CD4-positive, alpha-beta T cell (primary cell): Measurements from ENCODE around the gene SEPTIN2. TPM values are rescaled to one million over a fixed set of nuclear protein-coding genes. Genes with fewer than 3 reads are reported as not detected.
A peak's percentile ranks its signal among the peaks of the same experiment; 100 is the strongest.

Experiments
- ATAC-seq: fragments of 200-7000 bp; cut with Tn5 transposase; one replicate; pipeline ENCODE4 v1.10.0; 2022; ENCODE audit warnings: mild to moderate bottlenecking; ENCODE audit not compliant: poor library complexity
- CTCF ChIA-PET: fragments of 350-600 bp; sonication (Branson Sonifier 250); formaldehyde crosslinking; loops from one replicate; lab custom pipeline; 2021; ENCODE audit warnings: antibody characterized with exemption, inconsistent platforms; lab: Charles Lee
- POLR2A ChIA-PET: fragments of 350-600 bp; sonication (Branson Sonifier 250); formaldehyde crosslinking; loops from one replicate; lab custom pipeline; 2021; ENCODE audit warnings: antibody characterized with exemption, inconsistent platforms; lab: Charles Lee
- DNase-seq, 14 experiments: peaks; one replicate each; pipeline ENCODE4 v3.0.0-alpha.2; 2013 to 2020; ENCODE audit warnings: mixed read lengths in 2 of 14
- H3K27ac ChIP-seq, 2 donors: one replicate each; pipeline versions ENCODE4 v1.5.1 to v1.7.0; 2013; ENCODE audit warnings: low read length in 2 of 2, low read depth in 1 of 2, mild to moderate bottlenecking in 1 of 2
- H3K27me3 ChIP-seq, 2 experiments: 1 replicate in 1 of 2; 2 replicates in 1 of 2; pipeline versions ENCODE4 v1.6.1 to v1.7.0; 2013; ENCODE audit warnings: low read length in 2 of 2, control low read depth in 1 of 2, mild to moderate bottlenecking in 1 of 2, moderate library complexity in 1 of 2; ENCODE audit not compliant: insufficient read depth in 2 of 2, control insufficient read depth in 1 of 2
- H3K36me3 ChIP-seq: one replicate; pipeline ENCODE4 v1.6.1; 2013; ENCODE audit warnings: low read length, control low read depth; ENCODE audit not compliant: insufficient read depth
- H3K4me1 ChIP-seq: one replicate; pipeline ENCODE4 v1.6.1; 2013; ENCODE audit warnings: low read length, control low read depth; ENCODE audit not compliant: insufficient read depth
- H3K4me3 ChIP-seq: one replicate; pipeline ENCODE4 v1.5.1; 2013; ENCODE audit warnings: mild to moderate bottlenecking, low read length, moderate library complexity
- H3K9me3 ChIP-seq, 2 experiments: 1 replicate in 1 of 2; 2 replicates in 1 of 2; pipeline versions ENCODE4 v1.6.1 to v1.7.0; 2013; ENCODE audit warnings: low read length in 2 of 2, mild to moderate bottlenecking in 2 of 2, control low read depth in 1 of 2, moderate library complexity in 1 of 2; ENCODE audit not compliant: control insufficient read depth in 1 of 2, insufficient read depth in 1 of 2
- H3K27ac Mint-ChIP-seq: one replicate; pipeline ENCODE4 v1.8.0; 2020; ENCODE audit warnings: mixed read lengths
- H3K27me3 Mint-ChIP-seq: one replicate; pipeline ENCODE4 v1.8.0; 2021; ENCODE audit warnings: mixed read lengths
- H3K36me3 Mint-ChIP-seq: one replicate; pipeline ENCODE4 v1.8.0; 2021; ENCODE audit warnings: low read depth, mixed read lengths
- H3K4me1 Mint-ChIP-seq: one replicate; pipeline ENCODE4 v1.8.0; 2021; ENCODE audit warnings: low read depth, mixed read lengths
- H3K4me3 Mint-ChIP-seq: one replicate; pipeline ENCODE4 v1.8.0; 2020; ENCODE audit warnings: mild to moderate bottlenecking, mixed read lengths
- H3K9me3 Mint-ChIP-seq: one replicate; pipeline ENCODE4 v1.8.0; 2020; ENCODE audit warnings: mixed read lengths
- intact Hi-C, 2 experiments: fragments of 100-400 bp; cut with DNase I in 1 of 2; cut with micrococcal nuclease in 1 of 2; formaldehyde crosslinking; loops; one replicate each; pipeline versions ENCODE4 v1.15.1 to v1.9.0; 2023 to 2025; cut with DNase I, micrococcal nuclease
- total RNA-seq, 174 experiments: library from RNA in 2 of 174; stranded (reverse) in 2 of 174; gene quantifications; one replicate each; pipeline ENCODE4 v1.2.3 and lab custom pipeline; 2021 to 2026
- TF ChIP-seq, protein P1 (sequence below): fragments of 200-600 bp; IDR thresholded peaks from one replicate; pipeline ENCODE4 v1.8.0; 2022; ENCODE audit warnings: antibody characterized with exemption, mild to moderate bottlenecking

The SEPTIN2 gene
- total RNA-seq, 2 experiments from 2014 or later = 189 to 196 TPM

DNA sequence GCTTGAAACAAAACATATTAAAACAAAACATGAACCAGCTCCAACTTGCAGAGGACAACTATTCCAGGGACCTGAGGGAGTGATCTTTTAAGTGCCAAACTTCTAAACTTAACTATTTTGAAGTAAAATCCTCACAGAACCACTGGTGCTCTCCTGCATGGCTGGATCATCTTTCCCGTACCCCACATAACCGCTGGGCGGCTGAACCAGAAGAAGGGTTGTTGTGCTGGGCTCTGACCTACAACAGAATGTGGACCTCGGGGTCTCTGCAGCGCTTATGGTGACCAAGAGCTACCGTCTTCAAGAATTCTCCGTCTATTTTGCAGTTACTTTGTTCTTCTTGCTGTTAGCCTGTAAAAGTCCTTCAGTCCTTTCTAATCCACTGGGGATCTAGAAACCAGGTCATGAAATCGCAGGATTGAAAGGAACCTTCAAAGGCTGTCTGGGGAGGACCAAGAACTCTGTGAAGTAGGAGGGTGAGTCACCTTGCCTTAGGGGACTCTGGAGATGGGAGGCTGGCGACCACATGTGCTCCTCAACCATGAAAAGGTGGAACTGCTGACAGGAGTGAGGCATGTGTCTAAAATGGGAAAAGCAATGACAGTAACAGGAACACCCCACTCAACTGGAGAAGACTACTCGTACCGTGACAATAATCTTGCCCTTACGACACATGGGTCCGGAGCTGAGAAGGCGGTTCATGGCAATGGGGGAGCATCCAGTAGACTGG is 46.8 kb upstream of the SEPTIN2 start:
- ChIA-PET CTCF (no interaction called here), POLR2A (interaction anchor here (1.3 kb wide), 1 partner anchor 46 kb away, joined by 4 read pairs; no protein-coding TSS in a partner anchor)
- TF ChIP-seq, protein P1, sequence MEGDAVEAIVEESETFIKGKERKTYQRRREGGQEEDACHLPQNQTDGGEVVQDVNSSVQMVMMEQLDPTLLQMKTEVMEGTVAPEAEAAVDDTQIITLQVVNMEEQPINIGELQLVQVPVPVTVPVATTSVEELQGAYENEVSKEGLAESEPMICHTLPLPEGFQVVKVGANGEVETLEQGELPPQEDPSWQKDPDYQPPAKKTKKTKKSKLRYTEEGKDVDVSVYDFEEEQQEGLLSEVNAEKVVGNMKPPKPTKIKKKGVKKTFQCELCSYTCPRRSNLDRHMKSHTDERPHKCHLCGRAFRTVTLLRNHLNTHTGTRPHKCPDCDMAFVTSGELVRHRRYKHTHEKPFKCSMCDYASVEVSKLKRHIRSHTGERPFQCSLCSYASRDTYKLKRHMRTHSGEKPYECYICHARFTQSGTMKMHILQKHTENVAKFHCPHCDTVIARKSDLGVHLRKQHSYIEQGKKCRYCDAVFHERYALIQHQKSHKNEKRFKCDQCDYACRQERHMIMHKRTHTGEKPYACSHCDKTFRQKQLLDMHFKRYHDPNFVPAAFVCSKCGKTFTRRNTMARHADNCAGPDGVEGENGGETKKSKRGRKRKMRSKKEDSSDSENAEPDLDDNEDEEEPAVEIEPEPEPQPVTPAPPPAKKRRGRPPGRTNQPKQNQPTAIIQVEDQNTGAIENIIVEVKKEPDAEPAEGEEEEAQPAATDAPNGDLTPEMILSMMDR = no peak
- ATAC-seq = no peak
- no peak overlapping the region for H3K4me3 ChIP-seq
- intact Hi-C loops = no loop called here
- DNase-seq = no peak
- no peaks in the 10 kb centered on the region for H3K27me3 ChIP-seq
- H3K36me3 ChIP-seq = peaks cover 41% of the 10 kb centered on the region
- H3K27me3 Mint-ChIP-seq = no peaks in the 10 kb centered on the region
- peaks cover 50% of the 10 kb centered on the region for H3K36me3 Mint-ChIP-seq
- H3K27ac Mint-ChIP-seq = no peak overlapping the region
- no peaks in the 10 kb centered on the region for H3K9me3 Mint-ChIP-seq
- H3K27ac ChIP-seq = no peak overlapping the region
- H3K4me3 Mint-ChIP-seq = peak overlapping the region; percentile 96
- peaks cover 32% of the 10 kb centered on the region for H3K4me1 ChIP-seq
- H3K4me1 Mint-ChIP-seq = peaks cover 45% of the 10 kb centered on the region
- H3K9me3 ChIP-seq = no peaks in the 10 kb centered on the region

DNA sequence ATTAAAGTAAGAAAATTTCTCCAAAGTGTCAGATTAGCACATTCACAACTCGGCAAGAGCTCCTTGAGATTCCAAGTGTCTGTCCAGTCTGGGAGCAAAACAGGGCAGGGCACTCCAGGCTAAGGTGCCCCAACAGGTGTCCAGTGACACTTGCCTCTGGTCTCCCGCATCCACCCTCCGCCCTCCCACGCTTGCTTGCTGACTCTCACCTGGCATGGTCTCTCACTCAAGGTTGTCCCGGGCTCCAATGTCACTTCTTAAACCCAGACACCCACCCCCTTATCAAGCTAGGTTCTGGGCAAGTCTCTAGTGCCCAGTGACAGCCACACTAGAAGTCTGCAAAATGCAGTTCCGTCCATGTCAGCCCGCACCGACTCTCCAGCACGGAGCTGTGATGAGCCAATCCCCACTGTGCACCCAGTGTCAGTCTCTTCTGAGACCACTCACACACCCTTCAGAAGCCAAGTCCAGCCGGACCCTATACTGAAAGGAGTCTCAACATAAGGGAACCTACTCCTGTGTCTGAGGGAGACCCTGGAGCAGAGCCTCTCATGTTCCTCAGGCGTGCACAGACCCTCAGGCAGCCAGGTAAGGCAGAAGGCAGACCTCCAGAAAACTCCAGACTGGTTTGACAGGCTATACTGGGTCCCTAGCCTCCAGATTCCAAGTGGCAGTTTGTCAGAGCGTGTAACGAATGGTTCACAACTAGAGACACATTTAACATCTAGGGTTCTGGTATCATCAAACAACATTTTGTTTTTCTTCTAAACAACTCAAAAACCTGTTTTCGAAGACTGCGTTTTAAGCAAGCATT is 45.8 kb upstream of the SEPTIN2 start:
- Histone ChIP-seq H3K4me1 (peaks cover 36% of the 10 kb centered on the region), H3K9me3 (no peaks in the 10 kb centered on the region), H3K27ac (no peak overlapping the region), H3K4me3 (no peak overlapping the region), H3K36me3 (peaks cover 33% of the 10 kb centered on the region), H3K27me3 (no peaks in the 10 kb centered on the region)
- DNase-seq (no peak), ATAC-seq (no peak)
- ChIA-PET POLR2A (interaction anchor here (1.3 kb wide), 1 partner anchor 45 kb away, joined by 4 read pairs; no protein-coding TSS in a partner anchor), CTCF (no interaction called here)
- TF ChIP-seq, protein P1 = no peak
- Mint-ChIP-seq H3K4me1 (peaks cover 52% of the 10 kb centered on the region), H3K27me3 (no peaks in the 10 kb centered on the region), H3K4me3 (peak overlapping the region; percentile 96), H3K27ac (no peak overlapping the region), H3K36me3 (peaks cover 48% of the 10 kb centered on the region), H3K9me3 (no peaks in the 10 kb centered on the region)
- intact Hi-C loops = loop anchor here in 1 of 2 experiments (5.0 kb wide), 1 partner anchor 42 kb away; no protein-coding TSS in a partner anchor

DNA sequence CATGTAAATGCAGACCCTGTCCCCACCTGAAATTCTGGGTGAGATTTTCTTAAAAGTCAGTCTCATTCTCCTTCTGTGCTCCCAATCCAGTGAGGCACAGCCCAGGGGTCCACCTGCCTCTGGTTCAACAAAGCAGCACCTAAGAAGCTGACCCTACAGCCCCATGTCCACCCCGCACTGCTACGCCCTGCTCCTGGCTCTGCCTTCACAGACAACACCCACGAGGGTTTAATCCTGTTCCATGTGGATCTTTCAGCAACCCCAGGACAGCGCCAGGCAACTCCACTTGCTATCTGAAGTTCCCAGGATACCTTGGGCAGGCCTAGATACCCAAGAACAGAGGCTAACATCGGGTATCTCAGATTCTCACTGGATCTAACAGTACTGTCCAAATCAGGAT is 45.2 kb upstream of the SEPTIN2 start:
- ATAC-seq (no peak), DNase-seq (no peak)
- H3K27me3 ChIP-seq = no peaks in the 10 kb centered on the region
- TF ChIP-seq, protein P1 = no peak
- peaks cover 30% of the 10 kb centered on the region for H3K36me3 ChIP-seq
- no peak overlapping the region for H3K27ac ChIP-seq
- Mint-ChIP-seq H3K9me3 (no peaks in the 10 kb centered on the region), H3K27me3 (no peaks in the 10 kb centered on the region), H3K4me3 (peak overlapping the region; percentile 96), H3K36me3 (peaks cover 51% of the 10 kb centered on the region), H3K27ac (peak overlapping the region; percentile 84), H3K4me1 (peaks cover 56% of the 10 kb centered on the region)
- H3K4me1 ChIP-seq = peaks cover 36% of the 10 kb centered on the region
- ChIA-PET POLR2A (interaction anchor here (2.2 kb wide), 1 partner anchor 45 kb away, joined by 14 read pairs; the partner anchor contains the start of genes HDLBP and SEPTIN2), CTCF (no interaction called here)
- intact Hi-C loops = loop anchor here in 1 of 2 experiments (5.0 kb wide), 1 partner anchor 42 kb away; no protein-coding TSS in a partner anchor
- no peaks in the 10 kb centered on the region for H3K9me3 ChIP-seq
- H3K4me3 ChIP-seq = no peak overlapping the region
